Endothelial cell of umbilical vein (primary cell): ENCODE measurements around the gene XRCC6.
"Not testable (repeated sequence)": the region's sequence is repeated elsewhere in the genome, so short reads cannot be mapped to it uniquely, and the experiment has no call there.

ENCODE experiments used
- EZH2 ChIP-seq: IDR thresholded peaks from 2 replicates; pipeline ENCODE4 v1.6.1; 2012; ENCODE audit warnings: borderline replicate concordance, low read depth, mild to moderate bottlenecking, moderate library complexity, low read length, inconsistent platforms; ENCODE audit not compliant: severe bottlenecking
- FOS ChIP-seq: IDR thresholded peaks from 2 replicates; pipeline ENCODE4 v1.6.1; 2011; ENCODE audit warnings: mild to moderate bottlenecking, low read length, moderate library complexity, borderline replicate concordance; ENCODE audit not compliant: insufficient read depth
- GATA2 ChIP-seq: IDR thresholded peaks from 2 replicates; pipeline ENCODE4 v1.7.0; 2011; ENCODE audit warnings: low read depth, mild to moderate bottlenecking, moderate library complexity, mixed read lengths, low read length; ENCODE audit not compliant: insufficient read length, insufficient read depth
- MYC ChIP-seq: IDR thresholded peaks from one replicate; pipeline ENCODE4 v1.6.1; 2011; ENCODE audit warnings: mild to moderate bottlenecking, low read depth, low read length
- POLR2A ChIP-seq: IDR thresholded peaks from 2 replicates; pipeline ENCODE4 v1.6.1; 2012; ENCODE audit warnings: low read depth, mild to moderate bottlenecking, control low read depth, low read length
- POLR2AphosphoS5 ChIP-seq: IDR thresholded peaks from 2 replicates; pipeline ENCODE4 v1.6.1; 2012; ENCODE audit warnings: low read depth, mild to moderate bottlenecking, control low read depth, low read length, moderate library complexity; ENCODE audit not compliant: insufficient read depth
- TF ChIP-seq, protein P1 (sequence below), 2 donors: IDR thresholded peaks; 1 replicate in 1 of 2; 2 replicates in 1 of 2; pipeline ENCODE4 v1.5.1; 2011; ENCODE audit warnings: low read length in 2 of 2, mild to moderate bottlenecking in 2 of 2, moderate library complexity in 2 of 2, control low read depth in 1 of 2, inconsistent platforms in 1 of 2, low read depth in 1 of 2; ENCODE audit not compliant: insufficient read depth in 1 of 2; ENCODE audit errors: extremely low read depth in 1 of 2

DNA sequence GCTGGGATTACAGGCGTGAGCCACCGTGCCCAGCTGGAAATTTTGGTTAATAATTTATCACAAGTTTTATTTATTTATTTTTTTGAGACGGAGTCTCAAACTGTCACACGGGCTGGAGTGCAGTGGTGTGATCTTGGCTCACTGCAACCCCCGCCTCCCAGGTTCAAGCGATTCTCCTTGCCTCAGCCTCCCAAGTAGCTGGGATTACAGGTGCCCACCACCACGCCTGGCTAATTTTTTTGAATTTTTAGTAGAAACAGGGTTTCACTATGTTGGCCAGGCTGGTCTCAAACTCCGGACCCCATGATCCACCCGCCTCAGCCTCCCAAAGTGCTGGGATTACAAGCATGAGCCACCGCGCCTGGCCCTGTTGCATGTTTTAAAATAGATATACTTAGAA lies 65.8 kb downstream of the XRCC6 start:
- TF ChIP-seq GATA2, MYC, FOS, POLR2A, POLR2AphosphoS5, EZH2: not testable (repeated sequence)
- TF ChIP-seq, protein P1, sequence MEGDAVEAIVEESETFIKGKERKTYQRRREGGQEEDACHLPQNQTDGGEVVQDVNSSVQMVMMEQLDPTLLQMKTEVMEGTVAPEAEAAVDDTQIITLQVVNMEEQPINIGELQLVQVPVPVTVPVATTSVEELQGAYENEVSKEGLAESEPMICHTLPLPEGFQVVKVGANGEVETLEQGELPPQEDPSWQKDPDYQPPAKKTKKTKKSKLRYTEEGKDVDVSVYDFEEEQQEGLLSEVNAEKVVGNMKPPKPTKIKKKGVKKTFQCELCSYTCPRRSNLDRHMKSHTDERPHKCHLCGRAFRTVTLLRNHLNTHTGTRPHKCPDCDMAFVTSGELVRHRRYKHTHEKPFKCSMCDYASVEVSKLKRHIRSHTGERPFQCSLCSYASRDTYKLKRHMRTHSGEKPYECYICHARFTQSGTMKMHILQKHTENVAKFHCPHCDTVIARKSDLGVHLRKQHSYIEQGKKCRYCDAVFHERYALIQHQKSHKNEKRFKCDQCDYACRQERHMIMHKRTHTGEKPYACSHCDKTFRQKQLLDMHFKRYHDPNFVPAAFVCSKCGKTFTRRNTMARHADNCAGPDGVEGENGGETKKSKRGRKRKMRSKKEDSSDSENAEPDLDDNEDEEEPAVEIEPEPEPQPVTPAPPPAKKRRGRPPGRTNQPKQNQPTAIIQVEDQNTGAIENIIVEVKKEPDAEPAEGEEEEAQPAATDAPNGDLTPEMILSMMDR (IDR thresholded peaks at IDR 0.05; ENCODE audit: extremely low read depth in 1 of 2, insufficient read depth in 1 of 2, low read depth in 1 of 2, low read length in 2 of 2) = not testable (repeated sequence)
